Lower leg skin (tissue), 3 donors: ENCODE results near the gene CREB5.

ENCODE experiments used
- CTCF ChIP-seq, 3 donors: fragments of 450-650 bp; IDR thresholded peaks; one replicate each; pipeline ENCODE4 v1.5.1; 2016; ENCODE audit warnings: antibody characterized with exemption in 3 of 3, mild to moderate bottlenecking in 3 of 3, moderate library complexity in 2 of 3
- POLR2A ChIP-seq, 2 donors: fragments of 450-650 bp; IDR thresholded peaks; one replicate each; pipeline ENCODE4 v1.6.1; 2016 to 2017; ENCODE audit warnings: antibody characterized with exemption in 2 of 2, mild to moderate bottlenecking in 1 of 2, moderate library complexity in 1 of 2

GRCh38 chr7:28668085-28668484 is 255.8 kb downstream of the CREB5 start:
- TF ChIP-seq CTCF (IDR thresholded peaks at IDR 0.05) (no peak), POLR2A (IDR thresholded peaks at IDR 0.05) (no peak)
